Kidney (tissue), 14 donors: Measurements from ENCODE around the gene SPC24. TPM values are rescaled to one million over a fixed set of nuclear protein-coding genes. Genes with fewer than 3 reads are reported as not detected.
A peak's percentile ranks its signal among the peaks of the same experiment; 100 is the strongest.

Source experiments
- DNase-seq, 5 donors: peaks; one replicate each; pipeline ENCODE4 v3.0.0-alpha.2; 2013 to 2020
- FAIRE-seq: peaks from 2 replicates; lab custom pipeline; 2012; peaks lifted over from hg19 to GRCh38; lab: Jason Lieb, UNC
- H3K27ac ChIP-seq, 2 donors: one replicate each; pipeline ENCODE4 v1.7.0; 2013; ENCODE audit warnings: low read depth in 2 of 2, low read length in 2 of 2, inconsistent platforms in 1 of 2
- H3K27me3 ChIP-seq: one replicate; pipeline ENCODE4 v1.7.1; 2013; ENCODE audit warnings: low read length, inconsistent platforms; ENCODE audit not compliant: control insufficient read depth, insufficient read depth
- H3K36me3 ChIP-seq, 3 donors: one replicate each; pipeline versions ENCODE4 v1.7.0 to v1.7.1; 2013; ENCODE audit warnings: low read length in 3 of 3, control low read depth in 1 of 3, inconsistent platforms in 1 of 3; ENCODE audit not compliant: insufficient read depth in 3 of 3, control insufficient read depth in 2 of 3
- H3K4me1 ChIP-seq, 3 donors: one replicate each; pipeline versions ENCODE4 v1.7.0 to v1.7.1; 2013; ENCODE audit warnings: low read length in 3 of 3, inconsistent platforms in 1 of 3, low read depth in 1 of 3; ENCODE audit not compliant: control insufficient read depth in 2 of 3, insufficient read depth in 2 of 3
- H3K4me3 ChIP-seq, 3 donors: one replicate each; pipeline versions ENCODE4 v1.7.0 to v1.8.1; 2013; ENCODE audit warnings: low read length in 3 of 3, control low read depth in 1 of 3, inconsistent platforms in 1 of 3
- H3K9ac ChIP-seq, 3 donors: one replicate each; pipeline versions ENCODE4 v1.7.0 to v1.7.1; 2013; ENCODE audit warnings: low read length in 3 of 3, control low read depth in 1 of 3, inconsistent platforms in 1 of 3
- H3K9me3 ChIP-seq, 3 donors: one replicate each; pipeline versions ENCODE4 v1.7.0 to v1.7.1; 2013; ENCODE audit warnings: low read length in 3 of 3, control low read depth in 1 of 3, inconsistent platforms in 1 of 3; ENCODE audit not compliant: control insufficient read depth in 2 of 3, insufficient read depth in 1 of 3
- intact Hi-C: fragments of 100-400 bp; cut with DNase I; formaldehyde crosslinking; loops from one replicate; pipeline ENCODE4 v1.11.1; 2022
- polyA plus RNA-seq: library from polyadenylated mRNA; stranded (reverse); fragments of 350-450 nt; fragmentation: Illumina TruSeq; extraction: RNeasy Lipid Tissue Mini Kit (QIAGEN cat#74804); gene quantifications from one replicate; pipeline ENCODE4 v1.2.3, GENCODE V29; 2014; ENCODE audit warnings: low read depth, low replicate concordance; ENCODE audit not compliant: insufficient read depth
- total RNA-seq: library from RNA; stranded (reverse); fragmentation: NEBNext Ultra II Directional; extraction: Animal tissue kit (Norgen Biotek cat#: 25700); gene quantifications from one replicate; pipeline ENCODE4 v1.2.1, GENCODE V29; 2021
- TF ChIP-seq, protein P1 (sequence below): IDR thresholded peaks from 3 replicates; pipeline ENCODE4 v1.5.1; 2012; ENCODE audit warnings: mild to moderate bottlenecking, moderate library complexity, borderline replicate concordance; ENCODE audit not compliant: insufficient read depth; ENCODE audit errors: extremely low read depth
- donor health status: control.
- donor health status: control.
- donor health status: control.
- donor health status: control.
- donor health status: control.
- donor health status: DM: yes; HTN: yes; CAD: no.
- donor health status: Normal renal cell carcinoma (clear cell type).

SPC24 gene
- total and polyA plus RNA-seq, 2 donors from 2014 or later: 0.65 to 1.7 TPM

DNA sequence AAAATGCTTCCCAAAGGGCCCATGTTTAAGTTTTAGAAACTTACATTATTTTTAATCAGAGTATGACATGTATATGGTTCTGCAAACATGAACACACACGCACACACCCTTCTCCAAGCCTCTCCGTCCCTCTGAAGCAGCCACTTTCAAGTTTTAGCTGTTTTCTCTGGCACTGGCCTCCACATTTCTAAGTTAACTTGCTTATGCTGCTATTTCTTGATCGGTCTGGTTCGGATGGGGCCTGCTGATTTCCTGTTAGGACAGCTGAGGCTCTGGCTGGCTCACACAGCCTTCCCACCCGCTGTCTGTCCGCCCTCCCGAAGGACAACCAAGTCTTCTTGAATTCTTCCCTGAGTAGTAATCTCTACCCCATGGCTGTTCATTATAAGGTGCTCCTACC is 4.4 kb downstream of the SPC24 start:
- H3K36me3 ChIP-seq: no peaks in the 10 kb centered on the region
- TF ChIP-seq, protein P1, sequence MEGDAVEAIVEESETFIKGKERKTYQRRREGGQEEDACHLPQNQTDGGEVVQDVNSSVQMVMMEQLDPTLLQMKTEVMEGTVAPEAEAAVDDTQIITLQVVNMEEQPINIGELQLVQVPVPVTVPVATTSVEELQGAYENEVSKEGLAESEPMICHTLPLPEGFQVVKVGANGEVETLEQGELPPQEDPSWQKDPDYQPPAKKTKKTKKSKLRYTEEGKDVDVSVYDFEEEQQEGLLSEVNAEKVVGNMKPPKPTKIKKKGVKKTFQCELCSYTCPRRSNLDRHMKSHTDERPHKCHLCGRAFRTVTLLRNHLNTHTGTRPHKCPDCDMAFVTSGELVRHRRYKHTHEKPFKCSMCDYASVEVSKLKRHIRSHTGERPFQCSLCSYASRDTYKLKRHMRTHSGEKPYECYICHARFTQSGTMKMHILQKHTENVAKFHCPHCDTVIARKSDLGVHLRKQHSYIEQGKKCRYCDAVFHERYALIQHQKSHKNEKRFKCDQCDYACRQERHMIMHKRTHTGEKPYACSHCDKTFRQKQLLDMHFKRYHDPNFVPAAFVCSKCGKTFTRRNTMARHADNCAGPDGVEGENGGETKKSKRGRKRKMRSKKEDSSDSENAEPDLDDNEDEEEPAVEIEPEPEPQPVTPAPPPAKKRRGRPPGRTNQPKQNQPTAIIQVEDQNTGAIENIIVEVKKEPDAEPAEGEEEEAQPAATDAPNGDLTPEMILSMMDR: no peak
- H3K27ac ChIP-seq: peak overlapping the region in 1 of 2 donors; percentile 57
- H3K27me3 ChIP-seq: no peaks in the 10 kb centered on the region
- peaks cover 0 to 8% (median 6%) of the 10 kb centered on the region in 3 donors for H3K4me1 ChIP-seq
- FAIRE-seq (no peak), DNase-seq (peak in 2 of 5 donors; percentile 31 to 89)
- no peak overlapping the region for H3K9ac ChIP-seq
- H3K4me3 ChIP-seq: no peak overlapping the region
- intact Hi-C loops: no loop called here
- no peaks in the 10 kb centered on the region for H3K9me3 ChIP-seq

DNA sequence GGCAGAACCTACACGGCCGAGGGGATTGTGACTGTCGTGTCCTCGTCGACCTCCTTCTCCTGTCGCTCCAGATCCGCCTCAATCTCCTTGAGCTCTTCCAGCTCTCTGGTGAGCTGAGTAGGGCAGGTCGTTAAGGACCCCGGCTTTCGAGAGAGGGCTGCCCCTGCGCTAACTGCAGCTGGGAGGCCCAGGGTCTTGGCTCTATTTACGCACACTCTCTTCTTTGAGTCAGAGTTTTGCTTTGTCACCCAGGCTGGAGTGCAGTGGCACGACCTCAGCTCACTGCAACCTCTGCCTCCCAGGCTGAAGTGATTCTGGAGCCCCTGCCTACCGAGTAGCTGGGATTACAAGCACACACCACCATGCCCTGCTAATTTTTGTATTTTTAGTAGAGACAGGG is 7.6 kb downstream of the SPC24 start:
- H3K27me3 ChIP-seq: no peaks in the 10 kb centered on the region
- H3K9ac ChIP-seq: no peak overlapping the region
- no peak for DNase-seq
- no peak overlapping the region for H3K4me3 ChIP-seq
- H3K36me3 ChIP-seq: no peaks in the 10 kb centered on the region
- FAIRE-seq: no peak
- H3K4me1 ChIP-seq: peaks cover 0 to 12% (median 10%) of the 10 kb centered on the region in 3 donors
- H3K27ac ChIP-seq: no peak overlapping the region
- H3K9me3 ChIP-seq: no peaks in the 10 kb centered on the region
- intact Hi-C loops: no loop called here
- TF ChIP-seq, protein P1: no peak

DNA sequence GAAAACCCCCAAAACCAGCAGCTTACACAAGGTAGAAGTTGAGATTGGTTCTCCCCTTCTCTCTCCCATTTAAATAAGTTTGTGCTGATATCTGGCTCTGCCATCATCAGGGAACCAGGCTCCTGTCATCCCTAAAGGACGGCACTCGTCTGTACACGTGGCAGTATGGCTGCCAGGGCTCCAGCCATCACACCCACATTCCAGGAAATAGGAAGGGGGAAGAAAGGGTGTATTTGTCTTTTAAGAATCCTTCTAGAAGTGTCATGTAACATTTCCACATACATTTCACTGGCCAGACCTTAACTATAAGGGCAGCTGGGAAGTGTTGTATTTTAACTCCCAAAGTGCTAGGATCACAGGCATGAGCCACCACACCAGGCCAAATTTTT is 10.1 kb downstream of the SPC24 start:
- H3K4me3 ChIP-seq: no peak overlapping the region
- H3K27ac ChIP-seq: no peak overlapping the region
- TF ChIP-seq, protein P1: no peak
- FAIRE-seq: no peak
- intact Hi-C loops: no loop called here
- no peaks in the 10 kb centered on the region for H3K27me3 ChIP-seq
- peaks cover 0 to 20% (median 19%) of the 10 kb centered on the region in 3 donors for H3K4me1 ChIP-seq
- H3K9me3 ChIP-seq: no peaks in the 10 kb centered on the region
- H3K36me3 ChIP-seq: no peaks in the 10 kb centered on the region
- no peak for DNase-seq
- no peak overlapping the region for H3K9ac ChIP-seq

DNA sequence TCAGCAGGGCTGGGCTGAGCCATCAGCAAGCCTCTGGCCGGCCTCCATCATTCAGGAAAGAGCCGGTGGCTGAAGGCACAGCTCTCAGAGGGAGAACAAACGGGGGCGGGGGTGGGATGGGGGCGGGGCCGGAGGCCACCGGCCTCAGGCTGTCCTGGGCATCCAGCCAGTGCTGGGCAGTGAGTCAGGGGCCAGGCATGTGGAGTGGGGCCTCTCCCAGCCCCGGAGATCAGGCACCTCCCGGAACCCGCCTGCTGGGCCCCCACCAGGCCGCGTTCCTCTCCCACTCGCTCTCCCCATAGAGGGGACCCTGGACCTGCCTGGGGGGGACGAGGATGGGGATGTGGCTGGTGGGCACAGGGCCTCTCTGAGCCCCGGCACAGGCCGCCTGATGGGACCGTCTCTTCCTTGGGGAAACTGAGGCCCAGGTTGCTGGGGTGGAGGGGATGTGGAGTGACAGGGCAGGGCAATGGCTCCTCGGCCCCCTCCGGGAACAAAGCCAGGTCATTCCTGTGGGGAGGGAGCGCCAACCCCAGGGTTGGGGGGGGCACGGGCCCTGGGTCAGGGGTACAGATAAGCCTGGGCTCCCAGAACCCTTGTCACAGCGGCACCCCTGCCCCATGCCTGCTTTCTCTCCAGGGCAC is 12.9 kb downstream of the SPC24 start:
- Histone ChIP-seq H3K4me1 (peaks cover 0 to 36% (median 28%) of the 10 kb centered on the region in 3 donors), H3K4me3 (peak overlapping the region in 2 of 3 donors; percentile 24 to 35), H3K27ac (peak overlapping the region; percentile 99 to 100), H3K9ac (peak overlapping the region in 2 of 3 donors; percentile 65 to 81), H3K36me3 (no peaks in the 10 kb centered on the region), H3K27me3 (no peaks in the 10 kb centered on the region), H3K9me3 (no peaks in the 10 kb centered on the region)
- intact Hi-C loops: no loop called here
- TF ChIP-seq, protein P1: no peak
- no peak for FAIRE-seq
- peak; percentile 86 to 98 (median 91) for DNase-seq
